Epithelial cell of esophagus (primary cell): Measurements from ENCODE around the gene SLC24A2.

Source experiments
- DNase-seq: peaks from one replicate; pipeline ENCODE4 v3.0.0; 2010; ENCODE audit warnings: low read depth
- H3K4me3 ChIP-seq: 2 replicates; pipeline ENCODE4 v1.5.1; 2011; ENCODE audit warnings: mild to moderate bottlenecking, low read length, control low read depth
- TF ChIP-seq, protein P1 (sequence below): IDR thresholded peaks from 2 replicates; pipeline ENCODE4 v1.5.1; 2011; ENCODE audit warnings: low read depth, mild to moderate bottlenecking, low read length, control low read depth, inconsistent platforms; ENCODE audit not compliant: insufficient read depth; ENCODE audit errors: missing control alignments

Gene SLC24A2

DNA sequence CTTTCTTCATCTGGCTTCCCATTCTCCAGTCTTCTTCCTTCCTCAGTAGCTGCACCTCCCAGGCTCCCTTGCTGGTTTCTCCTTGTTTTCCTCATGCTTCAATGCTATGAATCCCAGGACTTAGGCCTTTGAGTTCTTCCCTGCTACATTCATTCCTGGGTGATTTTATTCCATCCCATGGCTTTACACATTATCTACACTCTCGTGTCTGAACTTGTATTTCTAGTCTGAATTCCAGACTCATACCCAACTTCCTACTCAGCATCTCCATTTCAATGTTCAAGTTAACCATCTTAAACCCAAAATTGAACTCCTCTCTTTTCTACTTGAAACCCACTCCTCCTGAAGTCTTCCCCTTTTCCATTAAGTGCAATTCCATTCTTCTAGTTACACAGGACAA, 20.0 kb downstream of the SLC24A2 start:
- H3K4me3 ChIP-seq = no peak overlapping the region
- TF ChIP-seq, protein P1, sequence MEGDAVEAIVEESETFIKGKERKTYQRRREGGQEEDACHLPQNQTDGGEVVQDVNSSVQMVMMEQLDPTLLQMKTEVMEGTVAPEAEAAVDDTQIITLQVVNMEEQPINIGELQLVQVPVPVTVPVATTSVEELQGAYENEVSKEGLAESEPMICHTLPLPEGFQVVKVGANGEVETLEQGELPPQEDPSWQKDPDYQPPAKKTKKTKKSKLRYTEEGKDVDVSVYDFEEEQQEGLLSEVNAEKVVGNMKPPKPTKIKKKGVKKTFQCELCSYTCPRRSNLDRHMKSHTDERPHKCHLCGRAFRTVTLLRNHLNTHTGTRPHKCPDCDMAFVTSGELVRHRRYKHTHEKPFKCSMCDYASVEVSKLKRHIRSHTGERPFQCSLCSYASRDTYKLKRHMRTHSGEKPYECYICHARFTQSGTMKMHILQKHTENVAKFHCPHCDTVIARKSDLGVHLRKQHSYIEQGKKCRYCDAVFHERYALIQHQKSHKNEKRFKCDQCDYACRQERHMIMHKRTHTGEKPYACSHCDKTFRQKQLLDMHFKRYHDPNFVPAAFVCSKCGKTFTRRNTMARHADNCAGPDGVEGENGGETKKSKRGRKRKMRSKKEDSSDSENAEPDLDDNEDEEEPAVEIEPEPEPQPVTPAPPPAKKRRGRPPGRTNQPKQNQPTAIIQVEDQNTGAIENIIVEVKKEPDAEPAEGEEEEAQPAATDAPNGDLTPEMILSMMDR = no peak
- peak; percentile 73 for DNase-seq

DNA sequence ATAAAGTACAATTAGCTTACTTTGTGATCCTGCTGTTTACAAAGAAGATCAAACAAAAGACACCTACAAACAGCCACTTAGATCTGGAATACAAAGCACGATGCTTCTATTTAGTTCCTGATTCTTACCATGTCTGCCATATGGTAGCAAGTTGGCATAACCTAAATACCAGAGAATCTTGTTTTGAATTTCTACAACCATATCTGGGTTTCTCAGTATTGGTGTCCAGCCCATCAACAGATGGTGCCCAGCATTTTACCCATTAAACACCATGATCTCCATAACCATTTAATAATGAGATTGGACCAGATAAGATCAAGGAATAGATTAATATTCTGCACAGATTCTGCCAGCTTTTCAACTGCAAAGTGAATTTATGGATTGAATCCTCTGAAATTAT, 29.8 kb downstream of the SLC24A2 start:
- DNase-seq = no peak
- no peak overlapping the region for H3K4me3 ChIP-seq
- TF ChIP-seq, protein P1 = no peak

DNA sequence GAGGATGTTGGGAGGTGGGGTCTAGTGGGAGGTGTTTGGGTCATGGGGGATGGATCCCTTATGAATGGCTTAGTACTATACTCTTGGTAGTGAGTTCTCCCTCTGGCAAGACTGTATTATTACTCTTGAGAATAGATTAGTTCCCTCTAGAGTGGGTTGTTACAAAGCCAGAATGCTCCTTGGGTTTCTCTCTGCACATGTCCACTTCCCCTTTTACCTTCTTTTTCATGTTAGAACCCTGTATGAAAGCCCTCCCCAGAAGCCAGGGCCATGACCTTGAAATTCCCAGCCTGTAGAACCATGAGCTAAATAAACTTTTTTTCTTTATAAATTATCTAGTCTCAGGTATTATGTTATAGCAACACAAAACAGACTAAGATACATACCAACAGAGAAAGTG, 31.1 kb downstream of the SLC24A2 start:
- DNase-seq = no peak
- H3K4me3 ChIP-seq = no peak overlapping the region
- TF ChIP-seq, protein P1 = no peak

DNA sequence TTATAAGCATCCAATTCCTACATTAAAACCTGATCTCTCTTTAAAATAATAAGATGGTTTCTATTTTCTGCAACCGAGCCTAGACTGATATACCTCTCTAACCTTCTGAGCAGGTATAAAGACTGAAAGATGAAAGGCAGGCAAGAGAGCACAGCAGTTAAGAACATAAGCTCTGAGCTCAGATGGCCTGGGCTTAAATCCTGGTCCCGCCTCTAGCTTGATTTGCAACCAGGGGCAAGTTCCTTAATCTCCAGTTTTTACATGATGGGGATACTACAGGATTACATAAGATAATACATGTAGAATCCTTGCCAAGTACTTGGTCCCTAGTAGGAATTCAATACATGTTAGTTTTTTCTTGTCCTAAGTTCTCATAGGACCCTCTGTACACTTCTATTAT, 33.9 kb downstream of the SLC24A2 start:
- TF ChIP-seq, protein P1 = no peak
- no peak for DNase-seq
- H3K4me3 ChIP-seq = no peak overlapping the region

DNA sequence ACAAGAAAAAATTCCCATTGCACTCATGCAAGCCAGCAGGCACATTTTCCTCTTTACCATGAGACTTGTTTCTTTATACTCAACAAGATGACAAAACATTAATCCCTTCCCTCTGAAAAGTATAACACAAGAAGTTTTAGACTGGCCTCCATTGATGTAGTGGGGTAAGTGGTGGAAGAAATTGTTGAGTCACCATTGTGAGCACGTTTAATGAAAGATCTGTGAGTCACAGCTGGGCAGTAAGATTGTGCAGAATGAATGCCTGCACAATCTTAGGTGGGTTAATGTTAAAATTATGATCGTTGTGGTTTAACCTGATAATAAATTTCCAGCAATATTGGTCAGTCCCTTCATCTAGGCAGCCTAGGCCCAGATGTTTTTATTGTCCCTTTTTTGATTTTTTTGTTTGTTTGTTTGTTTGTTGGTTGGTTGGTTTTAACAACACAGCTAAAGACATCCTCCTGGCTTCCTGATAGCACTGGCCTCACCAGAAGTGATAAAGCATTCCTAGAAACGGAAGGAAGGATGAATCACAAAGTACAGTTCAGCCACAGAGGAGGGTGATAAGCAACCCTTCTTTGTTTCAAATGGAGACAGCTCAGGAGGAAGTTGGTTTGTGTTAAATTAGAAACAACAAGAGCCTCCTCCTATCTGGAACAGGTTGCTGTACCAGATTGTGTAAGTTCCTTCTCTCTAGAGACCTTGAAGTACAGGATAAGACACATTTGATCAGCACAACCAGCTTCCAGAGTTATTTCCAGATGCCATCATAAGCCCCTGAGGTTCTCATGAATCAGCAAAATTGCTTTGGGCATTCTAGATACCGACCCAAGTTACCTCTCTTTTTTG, 40.3 kb downstream of the SLC24A2 start:
- TF ChIP-seq, protein P1 = no peak
- DNase-seq = peak; percentile 65
- no peak overlapping the region for H3K4me3 ChIP-seq

DNA sequence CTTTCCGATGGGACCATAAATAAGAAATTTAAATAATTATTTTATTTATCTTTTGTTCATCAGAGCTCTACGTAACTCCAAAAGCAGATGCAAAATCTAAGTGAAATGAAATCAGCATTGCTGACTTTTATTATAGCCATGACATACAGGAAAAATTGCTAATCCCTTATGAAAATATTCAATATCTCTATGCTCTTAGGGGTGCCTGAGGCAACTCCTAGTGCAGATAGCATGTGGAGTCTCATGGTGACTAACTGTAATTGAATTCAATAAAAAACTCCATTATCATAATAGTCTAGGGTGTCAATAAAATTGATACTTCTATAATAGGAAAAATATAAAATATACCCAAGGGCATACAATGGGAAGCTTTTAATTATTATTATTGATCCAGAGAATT, 42.6 kb downstream of the SLC24A2 start:
- H3K4me3 ChIP-seq = no peak overlapping the region
- TF ChIP-seq, protein P1 = no peak
- DNase-seq = no peak

DNA sequence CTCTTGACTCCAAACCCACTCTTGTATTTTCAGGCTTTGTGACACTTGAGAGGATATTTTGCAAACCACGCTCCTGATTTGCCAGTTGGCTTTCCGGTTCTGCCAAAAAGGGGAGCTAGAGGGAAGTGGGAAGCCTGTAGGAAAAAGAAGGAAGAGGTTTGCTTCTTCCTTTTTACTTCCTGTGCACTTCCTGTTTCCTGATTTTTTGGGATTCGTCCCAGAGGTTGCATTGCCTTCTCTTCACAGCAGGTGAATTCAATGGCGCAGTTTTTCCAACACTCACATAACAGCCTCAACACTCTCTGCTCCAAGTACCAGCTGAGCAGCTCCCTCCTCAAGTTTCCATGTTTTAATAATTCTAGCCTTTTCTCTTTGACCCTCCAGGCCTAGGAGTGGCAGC, 47.7 kb downstream of the SLC24A2 start:
- no peak for DNase-seq
- TF ChIP-seq, protein P1 = no peak
- H3K4me3 ChIP-seq = no peak overlapping the region
